Measurements from ENCODE around the gene AKAP8. TPM values are rescaled to one million over a fixed set of nuclear protein-coding genes. Genes with fewer than 3 reads are reported as not detected.

AKAP8 gene
- total RNA-seq, 4 donors from 2014 or later, result 20.1 to 32.9 (median 29.1) TPM

DNA sequence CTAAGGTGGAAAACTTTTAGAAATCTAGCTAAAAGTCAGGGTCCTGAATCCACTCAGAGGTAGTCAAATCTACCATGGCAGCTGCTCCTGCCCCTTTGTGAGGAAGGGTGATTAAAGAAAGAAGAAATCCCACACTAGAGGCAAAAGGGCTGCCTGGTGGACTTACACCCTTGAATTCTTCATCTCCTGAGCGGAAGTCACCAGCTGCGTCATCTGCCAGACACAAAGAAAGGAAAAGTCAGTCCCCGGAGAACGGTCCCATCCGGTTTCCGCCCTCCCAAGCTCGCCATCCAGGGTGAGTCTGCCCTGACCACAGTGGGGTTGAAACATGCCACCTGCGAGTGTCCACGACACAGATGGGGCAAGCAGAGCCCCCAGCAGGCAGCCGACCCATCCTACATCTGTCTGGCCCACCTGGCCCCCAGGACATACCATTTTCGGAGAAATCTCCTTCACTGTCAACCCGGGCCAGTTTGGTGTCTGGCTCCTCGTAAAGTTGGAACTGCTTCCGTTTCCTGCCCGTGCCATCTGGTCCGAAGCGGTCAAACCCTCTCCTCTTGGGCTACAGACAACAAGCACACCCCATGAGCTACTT is 7.7 kb downstream of the AKAP8 start:
- TF ChIP-seq, protein P1, sequence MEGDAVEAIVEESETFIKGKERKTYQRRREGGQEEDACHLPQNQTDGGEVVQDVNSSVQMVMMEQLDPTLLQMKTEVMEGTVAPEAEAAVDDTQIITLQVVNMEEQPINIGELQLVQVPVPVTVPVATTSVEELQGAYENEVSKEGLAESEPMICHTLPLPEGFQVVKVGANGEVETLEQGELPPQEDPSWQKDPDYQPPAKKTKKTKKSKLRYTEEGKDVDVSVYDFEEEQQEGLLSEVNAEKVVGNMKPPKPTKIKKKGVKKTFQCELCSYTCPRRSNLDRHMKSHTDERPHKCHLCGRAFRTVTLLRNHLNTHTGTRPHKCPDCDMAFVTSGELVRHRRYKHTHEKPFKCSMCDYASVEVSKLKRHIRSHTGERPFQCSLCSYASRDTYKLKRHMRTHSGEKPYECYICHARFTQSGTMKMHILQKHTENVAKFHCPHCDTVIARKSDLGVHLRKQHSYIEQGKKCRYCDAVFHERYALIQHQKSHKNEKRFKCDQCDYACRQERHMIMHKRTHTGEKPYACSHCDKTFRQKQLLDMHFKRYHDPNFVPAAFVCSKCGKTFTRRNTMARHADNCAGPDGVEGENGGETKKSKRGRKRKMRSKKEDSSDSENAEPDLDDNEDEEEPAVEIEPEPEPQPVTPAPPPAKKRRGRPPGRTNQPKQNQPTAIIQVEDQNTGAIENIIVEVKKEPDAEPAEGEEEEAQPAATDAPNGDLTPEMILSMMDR (IDR thresholded peaks at IDR 0.05; ENCODE audit: low read depth), result no peak

DNA sequence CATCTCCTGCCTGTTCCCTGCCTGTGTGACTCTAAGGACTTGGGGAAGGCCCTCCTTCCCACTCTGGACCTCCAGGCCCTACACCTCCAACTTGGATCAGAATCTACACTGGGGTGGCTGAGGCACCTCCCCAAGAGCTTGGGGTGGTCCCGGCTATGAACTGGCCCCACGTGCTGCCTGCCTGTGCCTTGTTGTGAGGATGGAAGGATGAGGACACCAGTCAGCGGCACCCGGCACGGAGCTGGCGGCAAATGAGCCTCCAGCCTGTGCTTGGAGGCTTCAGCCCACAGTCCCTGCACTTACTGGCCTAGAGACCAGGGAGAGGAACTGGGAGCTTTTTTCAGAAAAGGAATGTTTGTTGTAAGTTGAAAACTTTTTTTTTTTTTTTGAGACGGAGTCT is 8.5 kb downstream of the AKAP8 start:
- TF ChIP-seq, protein P1 (IDR thresholded peaks at IDR 0.05; ENCODE audit: low read depth), result no peak

DNA sequence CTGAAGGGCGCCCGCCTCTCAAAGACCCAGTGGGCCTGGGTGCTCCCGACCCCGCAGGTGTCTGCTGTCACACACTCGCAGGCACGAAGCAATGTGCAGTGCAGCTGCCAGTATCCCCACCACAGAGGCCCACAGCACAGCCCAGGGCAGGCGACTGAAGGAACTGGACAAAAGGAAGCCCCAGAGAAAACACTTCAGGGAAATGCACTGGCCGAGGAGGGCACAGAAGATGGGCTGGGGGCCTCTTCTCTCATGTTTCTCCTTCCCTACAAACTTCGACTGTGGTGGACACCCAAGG is 10.0 kb downstream of the AKAP8 start:
- TF ChIP-seq, protein P1 (IDR thresholded peaks at IDR 0.05; ENCODE audit: low read depth), result no peak

DNA sequence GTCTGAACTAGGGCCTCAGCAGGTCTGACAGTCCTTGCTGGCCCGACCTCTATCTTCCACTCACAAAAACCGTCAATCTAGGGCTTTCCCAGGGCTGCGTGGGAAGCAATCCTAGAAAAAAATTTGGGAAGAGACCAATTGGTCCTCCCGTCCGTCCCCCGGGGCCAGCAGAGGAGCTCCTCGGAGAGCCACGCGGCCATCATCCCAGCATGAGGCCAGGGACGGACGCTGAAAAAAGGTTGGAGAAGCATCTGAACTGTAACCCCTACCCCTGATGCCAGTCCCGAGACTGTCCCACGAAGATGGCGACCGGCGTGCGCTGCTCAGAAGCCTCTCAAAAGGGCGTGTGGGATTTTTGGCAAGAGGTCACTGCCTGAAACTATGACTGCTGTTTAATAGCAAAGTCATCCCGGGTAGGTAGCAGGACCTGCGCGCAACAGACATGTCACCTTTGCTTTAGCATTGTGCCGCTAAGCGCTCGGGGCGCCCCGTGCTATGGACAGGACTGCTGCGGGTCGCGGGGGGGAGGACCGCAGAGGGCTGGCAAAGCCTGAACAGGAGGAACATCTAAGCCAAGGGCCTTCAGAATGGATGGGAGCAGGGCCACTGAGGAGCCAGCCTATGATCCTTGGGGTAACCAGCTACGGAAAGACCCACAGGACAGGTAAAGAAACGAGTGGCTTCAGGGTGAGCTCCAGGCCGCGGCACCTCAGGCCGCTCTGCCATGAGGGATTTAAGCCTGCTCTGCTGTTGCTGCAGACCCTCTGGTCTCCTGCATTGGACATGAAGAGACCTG is 10.6 kb downstream of the AKAP8 start:
- TF ChIP-seq, protein P1 (IDR thresholded peaks at IDR 0.05; ENCODE audit: low read depth), result no peak

DNA sequence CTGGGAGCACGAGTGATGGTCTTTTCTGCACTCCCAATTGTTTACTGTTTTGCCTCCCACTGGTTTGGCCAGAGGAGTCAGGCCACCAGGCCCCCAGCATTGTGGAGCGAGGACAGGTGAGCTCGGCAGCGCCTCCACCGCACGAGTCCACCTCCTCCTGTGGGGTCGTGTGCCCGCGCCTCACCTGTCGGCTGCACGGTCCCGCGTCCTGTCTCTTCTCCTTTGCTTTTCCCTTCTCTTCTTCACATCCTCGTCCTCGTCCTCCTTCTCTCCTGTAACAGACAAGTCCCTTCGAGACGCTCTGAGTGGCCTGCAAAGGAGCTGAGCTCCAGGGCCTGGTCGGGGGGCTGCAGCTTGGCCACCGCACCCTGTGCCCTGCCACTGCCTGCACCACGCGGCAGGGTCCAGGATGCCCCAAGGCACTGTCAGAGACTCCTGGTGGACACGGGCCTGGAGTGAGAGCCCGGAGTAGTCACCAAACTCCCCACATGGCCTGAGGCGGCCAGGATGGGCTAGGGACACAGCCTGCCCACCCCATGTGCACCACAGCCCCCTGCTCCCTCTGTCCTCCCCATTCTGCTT is 11.4 kb downstream of the AKAP8 start:
- TF ChIP-seq, protein P1 (IDR thresholded peaks at IDR 0.05; ENCODE audit: low read depth), result no peak

DNA sequence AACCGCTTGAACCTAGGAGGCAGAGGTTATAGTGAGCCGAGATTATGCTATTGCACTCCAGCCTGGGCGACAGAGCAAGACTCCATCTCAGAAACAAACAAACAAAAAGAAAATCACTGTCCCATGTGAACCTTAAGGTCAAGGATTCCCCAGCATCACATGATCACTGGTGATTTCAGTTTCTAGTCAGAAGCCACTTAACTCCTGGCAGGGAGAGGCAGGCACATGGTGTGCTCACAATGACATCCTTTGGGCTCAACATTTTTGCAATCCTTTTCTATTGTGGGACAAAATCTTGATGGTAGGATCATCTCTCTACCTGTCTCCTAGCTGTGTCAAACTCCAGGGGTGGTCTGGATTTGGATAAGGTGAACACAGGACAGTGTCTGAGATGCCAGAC is 12.1 kb downstream of the AKAP8 start:
- TF ChIP-seq, protein P1 (IDR thresholded peaks at IDR 0.05; ENCODE audit: low read depth), result no peak

DNA sequence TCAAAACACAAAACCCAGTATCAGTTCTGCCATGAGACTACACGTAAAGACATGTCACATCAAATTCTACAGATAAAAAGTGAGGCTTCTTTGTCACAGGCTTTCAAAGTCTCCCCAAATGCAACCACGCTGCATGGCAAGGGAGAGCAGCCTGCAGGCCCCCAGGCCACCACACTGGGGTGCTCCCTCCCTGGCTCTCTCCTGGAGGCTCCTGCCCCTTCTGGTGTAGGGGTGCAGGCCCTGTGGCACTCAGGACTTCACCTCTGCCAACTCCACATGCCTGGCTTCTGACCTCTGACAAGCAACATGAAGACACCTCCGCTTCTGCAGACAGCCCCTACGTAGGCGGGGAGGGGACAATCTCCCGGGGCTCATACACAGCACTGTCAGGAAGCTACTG is 14.3 kb downstream of the AKAP8 start:
- TF ChIP-seq, protein P1 (IDR thresholded peaks at IDR 0.05; ENCODE audit: low read depth), result no peak
